ENCODE results near the gene SLC15A5.

SLC15A5 gene

GRCh38 chr12:16218234-16218633, 59.3 kb downstream of the SLC15A5 start:
- no peak for TF ChIP-seq CTCF (IDR thresholded peaks at IDR 0.05)
- Histone ChIP-seq H3K27me3 (no peaks in the 10 kb centered on the region), H3K4me3 (no peak overlapping the region), H3K36me3 (no peaks in the 10 kb centered on the region), H3K27ac (no peak overlapping the region), H3K4me1 (no peaks in the 10 kb centered on the region), H3K9me3 (no peaks in the 10 kb centered on the region)
- intact Hi-C loops (cut with DNase I; ENCODE audit: low total_unique reads): no loop called here
- no peak for DNase-seq

GRCh38 chr12:16211731-16212130, 65.8 kb downstream of the SLC15A5 start:
- TF ChIP-seq CTCF (IDR thresholded peaks at IDR 0.05): no peak
- no peak for DNase-seq
- Histone ChIP-seq H3K36me3 (no peaks in the 10 kb centered on the region), H3K4me1 (no peaks in the 10 kb centered on the region), H3K4me3 (no peak overlapping the region), H3K9me3 (no peaks in the 10 kb centered on the region), H3K27me3 (no peaks in the 10 kb centered on the region), H3K27ac (no peak overlapping the region)
- intact Hi-C loops (cut with DNase I; ENCODE audit: low total_unique reads): no loop called here

GRCh38 chr12:16198884-16199283, 78.6 kb downstream of the SLC15A5 start:
- H3K27me3 ChIP-seq: no peaks in the 10 kb centered on the region
- TF ChIP-seq CTCF (IDR thresholded peaks at IDR 0.05): no peak
- DNase-seq: no peak
- intact Hi-C loops (cut with DNase I; ENCODE audit: low total_unique reads): no loop called here
- H3K9me3 ChIP-seq: peaks cover 0 to 3% (median 0%) of the 10 kb centered on the region in 3 donors
- H3K4me1 ChIP-seq: no peaks in the 10 kb centered on the region
- no peak overlapping the region for H3K27ac ChIP-seq
- H3K36me3 ChIP-seq: no peaks in the 10 kb centered on the region
- H3K4me3 ChIP-seq: no peak overlapping the region

GRCh38 chr12:16197600-16197999, 79.9 kb downstream of the SLC15A5 start:
- H3K4me1 ChIP-seq: no peaks in the 10 kb centered on the region
- intact Hi-C loops (cut with DNase I; ENCODE audit: low total_unique reads): no loop called here
- no peak overlapping the region for H3K27ac ChIP-seq
- no peak overlapping the region for H3K4me3 ChIP-seq
- DNase-seq: no peak
- H3K36me3 ChIP-seq: no peaks in the 10 kb centered on the region
- no peak for TF ChIP-seq CTCF (IDR thresholded peaks at IDR 0.05)
- peaks cover 0 to 3% (median 0%) of the 10 kb centered on the region in 3 donors for H3K9me3 ChIP-seq
- no peaks in the 10 kb centered on the region for H3K27me3 ChIP-seq

GRCh38 chr12:16189849-16190248, 87.6 kb downstream of the SLC15A5 start:
- no peaks in the 10 kb centered on the region for H3K27me3 ChIP-seq
- intact Hi-C loops (cut with DNase I; ENCODE audit: low total_unique reads): no loop called here
- no peak for DNase-seq
- H3K36me3 ChIP-seq: no peaks in the 10 kb centered on the region
- no peak overlapping the region for H3K27ac ChIP-seq
- H3K4me3 ChIP-seq: no peak overlapping the region
- no peak for TF ChIP-seq CTCF (IDR thresholded peaks at IDR 0.05)
- H3K9me3 ChIP-seq: no peaks in the 10 kb centered on the region
- no peaks in the 10 kb centered on the region for H3K4me1 ChIP-seq

GRCh38 chr12:16187660-16188059, 89.8 kb downstream of the SLC15A5 start:
- no peaks in the 10 kb centered on the region for H3K36me3 ChIP-seq
- DNase-seq: no peak
- no peak overlapping the region for H3K4me3 ChIP-seq
- no peaks in the 10 kb centered on the region for H3K27me3 ChIP-seq
- no peaks in the 10 kb centered on the region for H3K4me1 ChIP-seq
- H3K27ac ChIP-seq: no peak overlapping the region
- intact Hi-C loops (cut with DNase I; ENCODE audit: low total_unique reads): no loop called here
- no peak for TF ChIP-seq CTCF (IDR thresholded peaks at IDR 0.05)
- H3K9me3 ChIP-seq: no peaks in the 10 kb centered on the region
